Middle frontal gyrus (tissue), 1 donor: ENCODE results near the gene GMPPB.

ENCODE experiments used
- DNase-seq: peaks from one replicate; pipeline ENCODE4 v3.0.0-alpha.2; 2015; ENCODE audit warnings: low spot score; ENCODE audit errors: extremely low spot score

The GMPPB gene

DNA sequence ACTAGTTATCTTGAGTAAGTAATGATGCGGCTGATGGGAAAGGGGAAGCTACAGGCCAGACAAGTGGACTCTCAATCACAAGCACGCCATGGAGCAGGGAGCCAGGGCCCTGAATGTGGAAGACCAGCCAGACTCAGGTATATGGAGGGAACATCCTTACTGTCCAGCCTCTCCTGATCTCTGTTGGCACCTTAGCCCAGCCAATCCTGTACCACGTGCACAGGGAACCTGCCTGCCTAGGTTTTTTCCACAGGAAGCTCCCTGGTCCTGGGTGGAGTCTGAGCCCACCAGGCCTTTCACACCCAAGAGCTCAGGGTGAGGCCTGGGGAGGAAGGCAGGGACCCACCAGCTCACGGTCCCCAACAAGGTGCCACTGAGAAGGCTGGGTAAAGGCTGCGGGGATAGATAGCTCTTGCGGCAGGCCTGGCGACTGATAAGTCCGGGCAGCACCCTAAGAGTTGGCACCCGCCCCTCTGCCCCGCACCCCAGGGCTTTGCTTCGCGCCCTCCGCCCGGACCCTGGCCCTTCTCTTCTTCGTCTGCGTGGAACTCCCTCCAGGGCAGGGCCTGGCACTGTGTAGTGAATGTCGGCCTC, 50.5 kb downstream of the GMPPB start:
- no peak for DNase-seq

DNA sequence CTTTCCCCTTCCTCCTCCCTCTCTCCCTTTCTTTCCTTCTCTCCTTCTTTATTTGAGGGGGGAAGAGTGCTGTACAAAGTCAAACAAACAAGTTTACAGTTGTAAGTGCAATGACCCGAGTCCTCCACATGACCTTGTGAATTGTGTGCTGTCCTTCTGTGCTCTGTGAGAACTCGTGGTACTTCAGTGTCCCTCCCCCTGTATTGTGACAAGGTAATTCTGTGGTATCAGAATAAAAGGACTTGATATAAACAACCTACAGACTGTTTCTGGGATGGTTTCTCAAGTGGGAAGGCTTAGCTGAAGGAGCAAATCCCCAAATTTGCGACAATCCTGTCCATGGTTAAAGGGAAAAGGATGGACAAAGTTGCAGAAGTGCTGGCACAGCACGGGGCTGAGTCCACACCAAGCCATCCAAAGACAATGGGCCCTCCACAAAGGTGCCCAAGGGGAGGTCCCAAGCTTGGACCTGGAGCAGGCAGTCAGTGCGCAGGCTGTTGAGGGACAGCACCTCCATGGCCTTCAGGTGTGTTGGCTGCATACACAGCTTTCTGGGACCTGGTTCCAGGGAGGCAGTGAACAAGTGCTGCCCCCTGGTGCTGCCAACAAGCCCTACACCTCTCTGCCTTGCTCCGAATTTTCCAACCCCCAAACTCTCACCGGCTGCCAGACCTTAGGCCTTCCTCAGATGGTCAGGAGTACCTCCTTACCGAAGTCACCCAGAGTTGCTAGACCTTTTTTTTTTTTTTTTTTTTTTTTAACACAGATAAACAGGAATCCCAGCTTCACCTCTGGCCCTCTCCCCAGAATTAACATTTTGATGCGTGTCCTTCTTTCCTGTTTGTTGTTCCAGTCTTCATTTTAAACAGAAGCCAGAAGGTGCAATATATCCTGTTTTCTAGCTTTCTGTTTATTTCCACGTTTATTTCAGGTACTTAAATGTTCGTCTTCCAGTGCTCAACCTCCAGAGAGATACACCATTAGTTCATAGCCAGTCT, 52.2 kb downstream of the GMPPB start:
- DNase-seq: peak; percentile 39

DNA sequence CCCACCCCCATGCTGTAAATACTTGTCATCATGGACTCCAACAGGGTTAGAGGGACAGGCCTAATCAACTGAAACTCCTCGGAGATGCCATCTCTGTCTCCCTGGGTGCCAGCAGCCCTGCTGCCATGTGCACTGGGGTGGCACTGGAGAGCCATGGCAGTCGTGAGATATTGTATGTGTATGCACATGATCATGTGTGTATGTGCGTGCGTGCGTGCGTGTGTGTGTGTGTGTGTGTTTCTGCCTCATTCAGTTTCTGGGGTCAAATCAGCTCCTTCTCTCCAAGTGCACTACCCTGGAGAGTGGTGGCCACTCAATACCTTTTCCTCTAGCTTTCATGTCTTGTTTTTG, 52.8 kb downstream of the GMPPB start:
- DNase-seq: no peak
